HG03039 (cell line): ENCODE measurements around the gene SPINK14.
A peak's percentile ranks its signal among the peaks of the same experiment; 100 is the strongest.

Experiments
- ATAC-seq: cut with Tn5 transposase; IDR thresholded peaks from one replicate; pipeline ENCODE4 v1.9.1; 2021; ENCODE audit warnings: mild to moderate bottlenecking, moderate library complexity; ENCODE audit not compliant: unreplicated experiment

The SPINK14 gene

GRCh38 chr5:148168246-148168645 is at the start of gene SPINK14:
Gene SPINK14 (plus strand): TSS chr5:148168546. CDS start chr5:148169733, 1,187 bp downstream.
- ATAC-seq: no peak

GRCh38 chr5:148120317-148120716 is 48.0 kb upstream of the SPINK14 start:
- no peak for ATAC-seq

GRCh38 chr5:148125641-148126040 is 42.7 kb upstream of the SPINK14 start:
- no peak for ATAC-seq

- no peak for ATAC-seq
Measured at GRCh38 chr5:148135091-148136048, 33.0 kb upstream of the SPINK14 start.

GRCh38 chr5:148140846-148141245 is 27.5 kb upstream of the SPINK14 start:
- no peak for ATAC-seq

- no peak for ATAC-seq
Measured at GRCh38 chr5:148141645-148142044, 26.7 kb upstream of the SPINK14 start.

GRCh38 chr5:148145916-148146315 is 22.4 kb upstream of the SPINK14 start:
- ATAC-seq: no peak

- no peak for ATAC-seq
Measured at GRCh38 chr5:148146487-148146886, 21.9 kb upstream of the SPINK14 start.

- no peak for ATAC-seq
Measured at GRCh38 chr5:148147415-148147814, 20.9 kb upstream of the SPINK14 start.

GRCh38 chr5:148151872-148152271 is 16.5 kb upstream of the SPINK14 start:
- ATAC-seq: no peak

- no peak for ATAC-seq
Measured at GRCh38 chr5:148152781-148153180, 15.6 kb upstream of the SPINK14 start.

GRCh38 chr5:148156609-148157008 is 11.7 kb upstream of the SPINK14 start:
- no peak for ATAC-seq

- no peak for ATAC-seq
Measured at GRCh38 chr5:148162038-148162437, 6.3 kb upstream of the SPINK14 start.

GRCh38 chr5:148163345-148163744 is 5.0 kb upstream of the SPINK14 start:
- no peak for ATAC-seq

- no peak for ATAC-seq
Measured at GRCh38 chr5:148166550-148167283, 1.6 kb upstream of the SPINK14 start.

- ATAC-seq: no peak
Measured at GRCh38 chr5:148172377-148172776, 4.0 kb downstream of the SPINK14 start.

- ATAC-seq: no peak
Measured at GRCh38 chr5:148176480-148176879, 8.1 kb downstream of the SPINK14 start.

- no peak for ATAC-seq
Measured at GRCh38 chr5:148177207-148177606, 8.9 kb downstream of the SPINK14 start.

GRCh38 chr5:148179234-148179824 is 11.0 kb downstream of the SPINK14 start:
- peak; percentile 89 for ATAC-seq

GRCh38 chr5:148186248-148187003 is 18.1 kb downstream of the SPINK14 start:
- peak; percentile 93 for ATAC-seq

GRCh38 chr5:148191010-148191409 is 22.7 kb downstream of the SPINK14 start:
- ATAC-seq: no peak
